Measurements from ENCODE around the gene MAP2K5. TPM values are rescaled to one million over a fixed set of nuclear protein-coding genes. Genes with fewer than 3 reads are reported as not detected.

MAP2K5 gene
- total and polyA plus RNA-seq, 9 of the 15 experiments (the other 6 are each of a cell fraction or from before 2014, with no cell fraction given), result 0.41 to 16.5 (median 7.5) TPM

DNA sequence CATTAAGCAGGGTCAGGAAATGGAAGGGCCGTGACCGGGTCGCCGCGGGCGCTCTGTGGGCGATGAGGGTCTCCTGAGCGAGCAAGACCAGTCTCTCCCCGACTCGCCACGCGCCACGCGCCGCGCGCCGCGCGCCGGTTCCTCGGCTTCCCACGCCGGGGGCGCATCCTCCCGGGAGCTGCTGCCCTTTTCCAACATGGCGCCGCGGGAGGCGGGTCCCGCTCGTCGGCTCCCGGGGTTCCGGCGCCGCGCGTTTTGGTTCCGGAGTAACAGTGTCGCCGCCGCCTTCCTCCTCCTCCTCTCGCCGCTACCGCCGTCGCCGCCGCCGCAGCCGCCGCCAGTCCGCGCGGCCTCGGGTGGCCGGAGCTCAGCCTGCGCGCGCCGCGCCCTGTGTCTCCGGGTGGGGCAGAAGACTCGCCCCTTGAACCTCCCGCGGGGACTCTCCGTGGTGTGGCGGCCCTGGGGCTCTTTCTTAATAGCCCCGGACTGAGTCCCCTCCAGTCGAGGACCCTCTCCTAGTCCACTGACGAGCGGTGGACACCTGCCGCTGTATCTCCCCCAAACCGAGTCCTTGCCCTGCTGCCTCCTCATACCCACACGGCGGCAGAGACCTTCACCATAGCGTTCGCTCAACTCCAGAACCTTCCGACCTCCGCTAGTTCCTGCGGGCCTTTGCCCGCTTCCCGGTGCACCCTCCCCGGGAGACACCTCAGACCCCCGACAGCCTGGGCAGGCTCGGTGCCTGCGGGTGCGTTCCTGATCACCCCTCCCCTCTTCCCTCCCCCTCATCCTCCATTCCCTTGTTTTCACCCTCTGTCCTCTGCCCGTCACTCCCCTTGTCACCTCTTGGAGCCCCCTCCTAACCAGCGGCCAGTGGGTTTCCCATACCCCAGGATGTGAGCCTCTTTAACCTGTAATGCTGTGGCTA lies at the start of gene MAP2K5 (continued):
- TF ChIP-seq, protein P1, sequence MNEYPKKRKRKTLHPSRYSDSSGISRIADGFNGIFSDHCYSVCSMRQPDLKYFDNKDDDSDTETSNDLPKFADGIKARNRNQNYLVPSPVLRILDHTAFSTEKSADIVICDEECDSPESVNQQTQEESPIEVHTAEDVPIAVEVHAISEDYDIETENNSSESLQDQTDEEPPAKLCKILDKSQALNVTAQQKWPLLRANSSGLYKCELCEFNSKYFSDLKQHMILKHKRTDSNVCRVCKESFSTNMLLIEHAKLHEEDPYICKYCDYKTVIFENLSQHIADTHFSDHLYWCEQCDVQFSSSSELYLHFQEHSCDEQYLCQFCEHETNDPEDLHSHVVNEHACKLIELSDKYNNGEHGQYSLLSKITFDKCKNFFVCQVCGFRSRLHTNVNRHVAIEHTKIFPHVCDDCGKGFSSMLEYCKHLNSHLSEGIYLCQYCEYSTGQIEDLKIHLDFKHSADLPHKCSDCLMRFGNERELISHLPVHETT (CRISPR knock-in tag; conservative IDR thresholded peaks at IDR 0.05 in 1 of 2, IDR thresholded peaks at IDR 0.05 in 1 of 2), result peak in 1 of 2 experiments; percentile 96; a peak in 2 of 4 replicates
- TF ChIP-seq BDP1 (IDR thresholded peaks at IDR 0.05; ENCODE audit: insufficient read depth, insufficient read length), result no peak

DNA sequence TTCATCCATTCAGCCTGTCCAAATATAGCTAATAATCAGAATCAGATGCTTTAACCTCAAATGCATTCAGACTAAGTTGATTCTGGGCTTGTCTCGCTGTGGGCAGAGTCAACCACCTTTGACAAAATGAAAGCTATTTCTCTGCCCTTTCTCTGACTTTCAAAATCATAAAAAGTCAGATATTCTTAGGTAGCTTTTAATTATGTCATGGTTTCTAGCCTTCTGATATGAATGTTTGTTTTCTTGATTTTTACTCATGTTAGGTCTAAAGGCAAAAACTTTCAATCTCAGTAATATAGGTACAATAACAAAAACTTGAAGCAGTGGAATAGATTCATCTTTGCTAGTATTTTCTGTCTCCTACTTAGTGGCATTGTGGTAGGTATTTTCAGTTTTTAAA lies 46.9 kb upstream of the MAP2K5 start:
- no TSS peak for BruUV-seq (replicated peaks)
- H3K4me3 ChIP-seq, result no peak overlapping the region
- CTCF ChIA-PET (ENCODE audit: low intra/inter-chr PET ratio), result no interaction called here
- H3K4me2 ChIP-seq (ENCODE audit: insufficient read depth, low read length), result no peak overlapping the region
- H4K20me1 ChIP-seq (replicated peaks; ENCODE audit: control insufficient read depth, insufficient read depth, low read length), result no peaks in the 10 kb centered on the region
- no peaks in the 10 kb centered on the region; the same call in 1 of the 2 replicates for H3K9me3 ChIP-seq (replicated peaks; ENCODE audit: control insufficient read depth, insufficient read depth, low read depth, low read length)
- POLR2A ChIA-PET, result interaction anchor here (1.0 kb wide), 1 partner anchor 9 kb away, joined by 3 read pairs; no protein-coding TSS in a partner anchor
- no peaks in the 10 kb centered on the region for H3K36me3 ChIP-seq (ENCODE audit: control insufficient read depth, insufficient read depth, low read length)
- TF ChIP-seq ZBTB1 (CRISPR knock-in tag; IDR thresholded peaks at IDR 0.05; ENCODE audit: borderline replicate concordance, low read depth) (no peak), DNMT1 (IDR thresholded peaks at IDR 0.05) (no peak), ZNF311 (CRISPR knock-in tag; IDR thresholded peaks at IDR 0.05) (no peak), NFXL1 (CRISPR knock-in tag; IDR thresholded peaks at IDR 0.05) (no peak), NR1H2 (CRISPR knock-in tag; IDR thresholded peaks at IDR 0.05) (no peak), CEBPB (tag; IDR thresholded peaks at IDR 0.05) (no peak), FOXJ2 (tag; IDR thresholded peaks at IDR 0.05) (no peak), TARDBP (IDR thresholded peaks at IDR 0.05) (no peak), TFAM (CRISPR knock-in tag; conservative IDR thresholded peaks at IDR 0.05) (no peak), CBX2 (IDR thresholded peaks at IDR 0.05; ENCODE audit: insufficient read depth, low read length, poor library complexity, severe bottlenecking) (no peak)
- TF ChIP-seq, protein P2, sequence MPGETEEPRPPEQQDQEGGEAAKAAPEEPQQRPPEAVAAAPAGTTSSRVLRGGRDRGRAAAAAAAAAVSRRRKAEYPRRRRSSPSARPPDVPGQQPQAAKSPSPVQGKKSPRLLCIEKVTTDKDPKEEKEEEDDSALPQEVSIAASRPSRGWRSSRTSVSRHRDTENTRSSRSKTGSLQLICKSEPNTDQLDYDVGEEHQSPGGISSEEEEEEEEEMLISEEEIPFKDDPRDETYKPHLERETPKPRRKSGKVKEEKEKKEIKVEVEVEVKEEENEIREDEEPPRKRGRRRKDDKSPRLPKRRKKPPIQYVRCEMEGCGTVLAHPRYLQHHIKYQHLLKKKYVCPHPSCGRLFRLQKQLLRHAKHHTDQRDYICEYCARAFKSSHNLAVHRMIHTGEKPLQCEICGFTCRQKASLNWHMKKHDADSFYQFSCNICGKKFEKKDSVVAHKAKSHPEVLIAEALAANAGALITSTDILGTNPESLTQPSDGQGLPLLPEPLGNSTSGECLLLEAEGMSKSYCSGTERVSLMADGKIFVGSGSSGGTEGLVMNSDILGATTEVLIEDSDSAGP (CRISPR knock-in tag; IDR thresholded peaks at IDR 0.05), result no peak
- TF ChIP-seq, protein P3, sequence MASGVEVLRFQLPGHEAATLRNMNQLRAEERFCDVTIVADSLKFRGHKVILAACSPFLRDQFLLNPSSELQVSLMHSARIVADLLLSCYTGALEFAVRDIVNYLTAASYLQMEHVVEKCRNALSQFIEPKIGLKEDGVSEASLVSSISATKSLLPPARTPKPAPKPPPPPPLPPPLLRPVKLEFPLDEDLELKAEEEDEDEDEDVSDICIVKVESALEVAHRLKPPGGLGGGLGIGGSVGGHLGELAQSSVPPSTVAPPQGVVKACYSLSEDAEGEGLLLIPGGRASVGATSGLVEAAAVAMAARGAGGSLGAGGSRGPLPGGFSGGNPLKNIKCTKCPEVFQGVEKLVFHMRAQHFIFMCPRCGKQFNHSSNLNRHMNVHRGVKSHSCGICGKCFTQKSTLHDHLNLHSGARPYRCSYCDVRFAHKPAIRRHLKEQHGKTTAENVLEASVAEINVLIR (CRISPR knock-in tag; IDR thresholded peaks at IDR 0.05), result no peak
- WGBS (ENCODE audit: insufficient coverage, low coverage, missing lambda C conversion rate), result 19% methylated on average over 1 of the region's 1 CpG
- no peaks in the 10 kb centered on the region for H3K27me3 ChIP-seq (ENCODE audit: control insufficient read depth in 2 of 2, insufficient read depth in 2 of 2, low read length in 2 of 2)
- no peaks in the 10 kb centered on the region for H3K79me2 ChIP-seq (ENCODE audit: control insufficient read depth, insufficient read depth, low read length)
- H3K9me1 ChIP-seq (ENCODE audit: control insufficient read depth, insufficient read depth, low read length), result no peaks in the 10 kb centered on the region
- no peak overlapping the region for H3K27ac ChIP-seq (ENCODE audit: extremely low read depth, low read depth, low read length)
- no peak for DNase-seq (ENCODE audit: extremely low read depth in 1 of 4, low spot score in 3 of 4)
- no peak overlapping the region for H2AFZ ChIP-seq (ENCODE audit: low read depth, low read length)
- H3K9ac ChIP-seq (ENCODE audit: insufficient read depth in 1 of 2, low read depth in 2 of 2, low read length in 2 of 2), result no peak overlapping the region
- H3K4me1 ChIP-seq (replicated peaks in 1 of 2; ENCODE audit: control insufficient read depth in 2 of 2, insufficient read depth in 2 of 2, low read length in 2 of 2), result no peaks in the 10 kb centered on the region
- ATAC-seq, result no peak
- in situ Hi-C loops (cut with MboI), result no loop called here
- intact Hi-C loops (cut with micrococcal nuclease), result no loop called here
- FAIRE-seq, result no peak
